ENCODE measurements around the gene PTPRH.
A peak's percentile ranks its signal among the peaks of the same experiment; 100 is the strongest.
"Not testable (repeated sequence)": the region's sequence is repeated elsewhere in the genome, so short reads cannot be mapped to it uniquely, and the experiment has no call there.

The PTPRH gene

GRCh38 chr19:55172741-55173140 is 36.6 kb downstream of the PTPRH start:
- Mint-ChIP-seq H3K27me3 (ENCODE audit: low read depth) (peaks cover 77% of the 10 kb centered on the region), H3K27ac (no peak overlapping the region), H3K9me3 (no peaks in the 10 kb centered on the region), H3K4me1 (ENCODE audit: low read depth) (peaks cover 14% of the 10 kb centered on the region), H3K36me3 (ENCODE audit: low read depth) (no peaks in the 10 kb centered on the region), H3K4me3 (peak overlapping the region; percentile 74)

- not testable (repeated sequence) for H3K27ac Mint-ChIP-seq; H3K36me3 Mint-ChIP-seq (ENCODE audit: low read depth); H3K9me3 Mint-ChIP-seq
- Mint-ChIP-seq H3K4me3 (peak overlapping the region; percentile 65), H3K4me1 (ENCODE audit: low read depth) (peaks cover 14% of the 10 kb centered on the region), H3K27me3 (ENCODE audit: low read depth) (peaks cover 76% of the 10 kb centered on the region)
Measured at GRCh38 chr19:55172318-55172717, 37.0 kb downstream of the PTPRH start.

GRCh38 chr19:55171440-55171839 is 37.9 kb downstream of the PTPRH start:
- Mint-ChIP-seq H3K27ac (no peak overlapping the region), H3K27me3 (ENCODE audit: low read depth) (peaks cover 76% of the 10 kb centered on the region)

GRCh38 chr19:55169136-55169535 is 40.2 kb downstream of the PTPRH start:
- Mint-ChIP-seq H3K27me3 (ENCODE audit: low read depth) (peaks cover 79% of the 10 kb centered on the region), H3K36me3 (ENCODE audit: low read depth) (no peaks in the 10 kb centered on the region), H3K9me3 (no peaks in the 10 kb centered on the region), H3K27ac (no peak overlapping the region), H3K4me3 (no peak overlapping the region), H3K4me1 (ENCODE audit: low read depth) (peaks cover 21% of the 10 kb centered on the region)

More at GRCh38 chr19:55171440-55171839, 37.9 kb downstream of the PTPRH start:
- no peaks in the 10 kb centered on the region for H3K9me3 Mint-ChIP-seq
- peaks cover 21% of the 10 kb centered on the region for H3K4me1 Mint-ChIP-seq (ENCODE audit: low read depth)
- H3K36me3 Mint-ChIP-seq (ENCODE audit: low read depth), result no peaks in the 10 kb centered on the region
- H3K4me3 Mint-ChIP-seq, result no peak overlapping the region

GRCh38 chr19:55166530-55167268 is 42.6 kb downstream of the PTPRH start, which contains the start of gene DNAAF3:
Gene DNAAF3, minus strand, starts transcription at chr19:55166613. Its CDS starts 200 bp downstream, at chr19:55166413.
- peak within 1 kb of the TSS; percentile 32 for H3K27ac Mint-ChIP-seq
- peaks cover 59% of the 10 kb centered on the region for H3K27me3 Mint-ChIP-seq (ENCODE audit: low read depth)
- H3K4me3 Mint-ChIP-seq, result peak within 1 kb of the TSS; percentile 83
- peaks cover 13% of the 10 kb centered on the region for H3K4me1 Mint-ChIP-seq (ENCODE audit: low read depth)
- no peaks in the 10 kb centered on the region for H3K9me3 Mint-ChIP-seq
- no peaks in the 10 kb centered on the region for H3K36me3 Mint-ChIP-seq (ENCODE audit: low read depth)

- H3K9me3 Mint-ChIP-seq, result no peaks in the 10 kb centered on the region
- no peaks in the 10 kb centered on the region for H3K36me3 Mint-ChIP-seq (ENCODE audit: low read depth)
- H3K4me1 Mint-ChIP-seq (ENCODE audit: low read depth), result peaks cover 13% of the 10 kb centered on the region
- H3K4me3 Mint-ChIP-seq, result peak overlapping the region; percentile 83
- H3K27ac Mint-ChIP-seq, result no peak overlapping the region
- H3K27me3 Mint-ChIP-seq (ENCODE audit: low read depth), result peaks cover 54% of the 10 kb centered on the region
Measured at GRCh38 chr19:55165952-55166529, 43.3 kb downstream of the PTPRH start.

GRCh38 chr19:55161571-55162322 is 47.6 kb downstream of the PTPRH start:
- Mint-ChIP-seq H3K27ac (no peak overlapping the region), H3K4me1 (ENCODE audit: low read depth) (peaks cover 12% of the 10 kb centered on the region), H3K4me3 (no peak overlapping the region), H3K27me3 (ENCODE audit: low read depth) (peaks cover 51% of the 10 kb centered on the region), H3K9me3 (no peaks in the 10 kb centered on the region), H3K36me3 (ENCODE audit: low read depth) (no peaks in the 10 kb centered on the region)

GRCh38 chr19:55160986-55161365 is 48.3 kb downstream of the PTPRH start:
- Mint-ChIP-seq H3K4me3 (no peak overlapping the region), H3K4me1 (ENCODE audit: low read depth) (peaks cover 4% of the 10 kb centered on the region), H3K27me3 (ENCODE audit: low read depth) (peaks cover 48% of the 10 kb centered on the region), H3K27ac (no peak overlapping the region), H3K9me3 (no peaks in the 10 kb centered on the region), H3K36me3 (ENCODE audit: low read depth) (no peaks in the 10 kb centered on the region)

GRCh38 chr19:55160128-55160985 is 48.9 kb downstream of the PTPRH start:
- Mint-ChIP-seq H3K9me3 (no peaks in the 10 kb centered on the region), H3K4me1 (ENCODE audit: low read depth) (peaks cover 3% of the 10 kb centered on the region), H3K27me3 (ENCODE audit: low read depth) (peaks cover 42% of the 10 kb centered on the region), H3K27ac (peak overlapping the region; percentile 13), H3K4me3 (peak overlapping the region; percentile 47), H3K36me3 (ENCODE audit: low read depth) (no peaks in the 10 kb centered on the region)

GRCh38 chr19:55158848-55159749 is 50.2 kb downstream of the PTPRH start:
- Mint-ChIP-seq H3K27ac (no peak overlapping the region), H3K36me3 (ENCODE audit: low read depth) (no peaks in the 10 kb centered on the region), H3K27me3 (ENCODE audit: low read depth) (peaks cover 37% of the 10 kb centered on the region), H3K9me3 (no peaks in the 10 kb centered on the region), H3K4me1 (ENCODE audit: low read depth) (peaks cover 7% of the 10 kb centered on the region), H3K4me3 (no peak overlapping the region)

GRCh38 chr19:55158423-55158822 is 50.9 kb downstream of the PTPRH start:
- H3K27me3 Mint-ChIP-seq (ENCODE audit: low read depth), result peaks cover 37% of the 10 kb centered on the region

GRCh38 chr19:55157064-55157908 is 52.0 kb downstream of the PTPRH start, which contains the start of gene TNNI3:
Gene TNNI3, minus strand, starts transcription at chr19:55157732. Its CDS starts 143 bp downstream, at chr19:55157589.
- peaks cover 33% of the 10 kb centered on the region for H3K27me3 Mint-ChIP-seq (ENCODE audit: low read depth)
- H3K27ac Mint-ChIP-seq, result no peak within 1 kb of the TSS
- no peak within 1 kb of the TSS for H3K4me3 Mint-ChIP-seq
- no peaks in the 10 kb centered on the region for H3K36me3 Mint-ChIP-seq (ENCODE audit: low read depth)
- peaks cover 8% of the 10 kb centered on the region for H3K4me1 Mint-ChIP-seq (ENCODE audit: low read depth)
- H3K9me3 Mint-ChIP-seq, result peaks cover 4% of the 10 kb centered on the region

More at GRCh38 chr19:55158423-55158822, 50.9 kb downstream of the PTPRH start:
- Mint-ChIP-seq H3K36me3 (ENCODE audit: low read depth) (no peaks in the 10 kb centered on the region), H3K4me3 (no peak overlapping the region), H3K9me3 (peaks cover 4% of the 10 kb centered on the region), H3K27ac (no peak overlapping the region), H3K4me1 (ENCODE audit: low read depth) (peaks cover 7% of the 10 kb centered on the region)
